Retinal pigment epithelial cell (primary cell): ENCODE results near the gene ARID1B.

ENCODE experiments used
- DNase-seq: peaks from one replicate; pipeline ENCODE4 v3.0.0-alpha.2; 2010; ENCODE audit warnings: low read depth
- H3K4me3 ChIP-seq: 2 replicates; pipeline ENCODE4 v1.5.1; 2011; ENCODE audit warnings: mild to moderate bottlenecking, low read length, control low read depth, moderate library complexity
- CTCF ChIP-seq: conservative IDR thresholded peaks from 2 replicates; pipeline ENCODE4 v1.5.1; 2011; ENCODE audit warnings: low read depth, low read length, control low read depth, inconsistent platforms

Gene ARID1B

GRCh38 chr6:156776840-156777576 lies at the start of gene ARID1B:
Gene ARID1B (plus strand): TSS chr6:156777378. CDS start chr6:156777681, 303 bp downstream.
- no peak for TF ChIP-seq CTCF
- DNase-seq = peak; percentile 44
- H3K4me3 ChIP-seq = peak within 1 kb of the TSS; percentile 94

- no peak overlapping the region for H3K4me3 ChIP-seq
- DNase-seq = no peak
- no peak for TF ChIP-seq CTCF
These were observed 49.3 kb upstream of the ARID1B start for GRCh38 chr6:156727715-156728385.

GRCh38 chr6:156729248-156729647 lies 47.9 kb upstream of the ARID1B start:
- no peak for TF ChIP-seq CTCF
- DNase-seq = no peak
- H3K4me3 ChIP-seq = no peak overlapping the region

GRCh38 chr6:156731396-156731795 lies 45.8 kb upstream of the ARID1B start:
- no peak for DNase-seq
- TF ChIP-seq CTCF = no peak
- H3K4me3 ChIP-seq = no peak overlapping the region

GRCh38 chr6:156735751-156736150 lies 41.4 kb upstream of the ARID1B start:
- no peak for TF ChIP-seq CTCF
- no peak overlapping the region for H3K4me3 ChIP-seq

GRCh38 chr6:156740604-156741003 lies 36.6 kb upstream of the ARID1B start:
- H3K4me3 ChIP-seq = no peak overlapping the region
- no peak for DNase-seq
- TF ChIP-seq CTCF = no peak

More at GRCh38 chr6:156735751-156736150, 41.4 kb upstream of the ARID1B start:
- no peak for DNase-seq
